GM21360 (cell line): Measurements from ENCODE around the gene TRPC3.

Source experiments
- ATAC-seq: cut with Tn5 transposase; IDR thresholded peaks from one replicate; pipeline ENCODE4 v1.9.1; 2021; ENCODE audit warnings: mild to moderate bottlenecking, moderate library complexity; ENCODE audit not compliant: unreplicated experiment

TRPC3 gene

GRCh38 chr4:121877041-121877773 is 74.7 kb downstream of the TRPC3 start:
- no peak for ATAC-seq

GRCh38 chr4:121876070-121876469 is 75.8 kb downstream of the TRPC3 start:
- no peak for ATAC-seq

- ATAC-seq, result no peak
Measured at GRCh38 chr4:121875652-121876051, 76.2 kb downstream of the TRPC3 start.

- ATAC-seq, result no peak
Measured at GRCh38 chr4:121873604-121874003, 78.3 kb downstream of the TRPC3 start.

DNA sequence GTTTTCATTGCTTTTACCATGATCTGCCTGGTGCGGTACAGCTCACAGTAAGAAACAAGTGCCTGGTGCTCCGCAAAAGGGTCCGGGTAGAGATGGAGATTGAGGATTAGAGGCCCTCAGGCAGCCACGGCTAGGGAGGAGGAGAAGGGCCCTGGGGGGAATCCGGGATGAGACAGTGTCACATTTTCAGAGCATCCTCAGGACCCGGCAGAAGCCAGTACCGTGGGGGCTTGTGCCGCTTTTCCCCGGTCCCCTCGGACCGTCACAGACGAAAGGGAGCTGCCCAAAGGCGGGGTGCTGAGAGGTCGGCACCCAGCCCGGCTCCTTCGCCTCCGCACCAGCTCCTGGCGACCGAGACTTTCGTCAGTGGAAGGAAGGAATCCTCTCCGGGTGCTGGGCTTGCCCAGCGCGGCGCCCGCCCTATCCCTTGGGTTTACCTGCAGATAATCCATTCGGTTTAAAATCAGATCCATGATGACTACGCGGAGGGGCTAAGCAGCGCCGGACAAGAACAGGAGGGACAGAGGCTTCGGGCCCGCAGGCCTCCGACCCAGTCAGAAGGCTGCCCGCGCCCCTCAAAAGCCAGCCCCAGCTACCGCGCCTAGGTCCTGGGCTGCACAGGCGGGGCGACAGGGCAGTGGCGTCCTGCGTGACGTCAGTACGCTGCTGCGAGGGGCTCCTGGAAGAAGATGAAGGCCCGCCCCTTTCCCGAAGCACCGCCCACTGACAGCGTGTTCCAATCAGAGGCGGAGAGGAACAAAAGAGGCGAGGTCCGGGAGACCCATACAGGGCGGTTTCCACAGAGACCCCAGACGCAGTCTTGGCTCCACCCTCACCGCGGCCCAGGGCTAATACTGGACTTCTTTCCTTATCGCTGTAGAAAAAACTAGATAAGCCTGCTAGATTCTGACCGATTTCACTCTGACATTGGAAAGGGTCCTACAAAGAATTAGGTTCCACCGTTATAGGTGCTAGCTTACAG is 81.7 kb downstream of the TRPC3 start, which contains the start of gene BBS7:
Gene BBS7 (minus strand): TSS at position 634 of the 982 bp plus-strand sequence. CDS start 161 bp downstream, at position 473.
- ATAC-seq, result peak; percentile 99

- no peak for ATAC-seq
Measured at GRCh38 chr4:121863799-121864198, 88.1 kb downstream of the TRPC3 start.

DNA sequence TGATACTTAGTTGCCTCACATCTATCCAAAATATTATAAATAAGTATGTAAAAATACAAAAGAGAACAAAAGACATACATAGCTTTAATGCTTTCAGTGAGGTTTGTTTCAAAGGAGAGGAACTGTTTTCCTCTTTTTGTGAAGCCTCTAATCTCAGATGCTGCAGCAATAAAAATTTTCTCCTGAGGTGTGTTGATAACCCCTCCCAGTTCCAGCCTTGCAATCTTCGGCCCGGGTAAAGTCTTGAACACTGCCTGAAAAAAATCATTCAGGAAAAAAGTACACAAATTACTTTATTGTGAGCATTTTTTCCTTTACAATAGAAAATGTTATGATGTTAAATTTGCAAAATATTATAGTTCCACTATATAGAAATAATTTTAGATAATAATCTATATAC is 90.4 kb downstream of the TRPC3 start:
- no peak for ATAC-seq

GRCh38 chr4:121860121-121860520 is 91.7 kb downstream of the TRPC3 start:
- ATAC-seq, result no peak

DNA sequence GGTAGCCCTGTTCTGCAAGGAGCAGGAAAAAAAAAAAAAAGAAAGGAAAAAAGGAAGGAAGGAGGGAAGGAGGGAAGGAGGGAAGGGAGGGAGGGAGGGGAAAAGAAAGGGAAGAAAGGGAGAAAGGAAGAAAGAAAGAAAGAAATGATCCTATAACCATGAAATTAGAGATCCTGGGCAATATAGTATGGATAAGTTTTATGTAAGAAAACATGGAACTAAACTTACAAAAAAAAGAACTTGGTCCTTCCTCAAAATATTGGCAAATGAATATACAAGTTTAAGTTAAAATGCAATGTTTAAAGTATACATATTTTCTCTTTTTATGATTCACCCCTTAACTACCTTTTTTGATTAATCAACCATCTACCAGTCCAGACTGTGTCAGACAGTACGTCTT is 100.5 kb downstream of the TRPC3 start:
- ATAC-seq, result no peak

DNA sequence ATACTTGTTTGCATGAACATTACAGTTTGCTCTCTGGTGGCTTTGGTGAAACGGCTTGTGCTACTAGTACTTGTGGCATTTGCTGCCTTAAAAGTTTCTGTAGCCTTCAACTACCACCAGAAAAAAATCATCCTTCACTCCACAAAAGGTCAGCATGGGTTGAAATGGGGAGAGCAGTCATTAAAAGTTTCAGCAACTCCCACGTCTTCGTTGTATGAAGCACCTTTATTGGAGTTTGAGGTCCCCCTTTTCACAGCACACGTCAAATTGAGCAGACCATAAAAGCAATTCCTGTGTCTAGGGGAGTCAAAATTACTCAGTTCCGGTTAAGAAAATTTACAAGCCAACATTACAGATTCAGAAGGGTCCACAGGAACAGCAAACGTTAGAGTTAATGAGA is 105.2 kb downstream of the TRPC3 start:
- ATAC-seq, result no peak

GRCh38 chr4:121842862-121843261 is 109.0 kb downstream of the TRPC3 start:
- no peak for ATAC-seq

- no peak for ATAC-seq
Measured at GRCh38 chr4:121838136-121838535, 113.7 kb downstream of the TRPC3 start.

GRCh38 chr4:121829511-121829910 is 122.3 kb downstream of the TRPC3 start:
- ATAC-seq, result no peak
